HEK293 (cell line): ENCODE measurements around the gene MAGI1.

Source experiments
- CTCF ChIA-PET: fragments of 350-600 bp; formaldehyde crosslinking; extraction: SDS; loops from one replicate; lab custom pipeline; 2021; ENCODE audit warnings: antibody characterized with exemption; lab: Yijun Ruan, JAX
- POLR2A ChIA-PET: fragments of 300-600 bp; formaldehyde crosslinking; extraction: SDS; loops from one replicate; lab custom pipeline; 2020; ENCODE audit warnings: antibody characterized with exemption, inconsistent platforms; lab: Yijun Ruan, JAX
- H3K27ac ChIP-seq: fragments of 200-500 bp; sonication (Bioruptor generic); 2 replicates; pipeline ENCODE4 v1.5.1; 2014; ENCODE audit warnings: low read depth, low read length, control low read depth, inconsistent platforms; ENCODE audit errors: extremely low read depth
- H3K36me3 ChIP-seq, 2 experiments: fragments of 200-500 bp in 1 of 2; sonication (Bioruptor generic) in 1 of 2; 1 replicate in 1 of 2; 2 replicates in 1 of 2; pipeline ENCODE4 v1.5.1; 2014 to 2017; ENCODE audit warnings: inconsistent platforms in 2 of 2, low read length in 2 of 2; ENCODE audit not compliant: control insufficient read depth in 2 of 2, insufficient read depth in 1 of 2
- H3K4me1 ChIP-seq: fragments of 200-500 bp; sonication (Bioruptor generic); 2 replicates; pipeline ENCODE4 v1.5.1; 2014; ENCODE audit warnings: mild to moderate bottlenecking, low read length, inconsistent platforms; ENCODE audit not compliant: control insufficient read depth, insufficient read depth
- H3K4me3 ChIP-seq: 2 replicates; pipeline ENCODE4 v1.5.1; 2011; ENCODE audit warnings: low read depth, mild to moderate bottlenecking, control low read depth, low read length, moderate library complexity
- H3K9me3 ChIP-seq: fragments of 200-500 bp; sonication (Bioruptor generic); 2 replicates; pipeline ENCODE4 v1.5.1; 2014; ENCODE audit warnings: low read depth, low read length, inconsistent platforms; ENCODE audit not compliant: control insufficient read depth, insufficient read depth
- GLI4 ChIP-seq: fragments of 450-650 bp; formaldehyde crosslinking; IDR thresholded peaks from 2 replicates; pipeline ENCODE4 v1.5.1; 2016; ENCODE audit warnings: missing biosample characterization, missing genetic modification characterization
- HOXA7 ChIP-seq: sonication (generic); formaldehyde crosslinking; IDR thresholded peaks from 2 replicates; pipeline ENCODE4 v1.8.1; 2022; ENCODE audit warnings: missing genetic modification reagents, borderline replicate concordance
- MEIS1 ChIP-seq: sonication (generic); formaldehyde crosslinking; IDR thresholded peaks from 2 replicates; pipeline ENCODE4 v1.8.1; 2022; ENCODE audit warnings: missing genetic modification reagents, mild to moderate bottlenecking, borderline replicate concordance
- OSR2 ChIP-seq: fragments of 450-650 bp; formaldehyde crosslinking; IDR thresholded peaks from 2 replicates; pipeline ENCODE4 v1.5.1; 2016; ENCODE audit warnings: missing biosample characterization, missing genetic modification characterization
- ZBTB48 ChIP-seq: fragments of 450-650 bp; formaldehyde crosslinking; IDR thresholded peaks from 2 replicates; pipeline ENCODE4 v1.5.1; 2016; ENCODE audit warnings: missing biosample characterization, missing genetic modification characterization
- ZFP3 ChIP-seq: fragments of 450-650 bp; formaldehyde crosslinking; IDR thresholded peaks from 2 replicates; pipeline ENCODE4 v1.5.1; 2016; ENCODE audit warnings: low read depth, missing biosample characterization, missing genetic modification characterization
- ZNF202 ChIP-seq: fragments of 450-650 bp; formaldehyde crosslinking; IDR thresholded peaks from 2 replicates; pipeline ENCODE4 v1.5.1; 2016; ENCODE audit warnings: missing biosample characterization, missing genetic modification characterization, borderline replicate concordance
- ZNF239 ChIP-seq: fragments of 450-650 bp; formaldehyde crosslinking; IDR thresholded peaks from 2 replicates; pipeline ENCODE4 v1.5.1; 2016; ENCODE audit warnings: missing biosample characterization, missing genetic modification characterization
- ZNF311 ChIP-seq: fragments of 450-650 bp; formaldehyde crosslinking; IDR thresholded peaks from 2 replicates; pipeline ENCODE4 v1.5.1; 2017; ENCODE audit warnings: missing biosample characterization, missing genetic modification characterization, borderline replicate concordance
- ZNF335 ChIP-seq: fragments of 450-650 bp; formaldehyde crosslinking; conservative IDR thresholded peaks from 2 replicates; pipeline ENCODE4 v1.5.1; 2016; ENCODE audit warnings: missing biosample characterization, missing genetic modification characterization
- ZNF354C ChIP-seq: fragments of 450-650 bp; formaldehyde crosslinking; IDR thresholded peaks from 2 replicates; pipeline ENCODE4 v1.5.1; 2016; ENCODE audit warnings: missing biosample characterization, missing genetic modification characterization, low read depth, borderline replicate concordance
- ZNF544 ChIP-seq: fragments of 450-650 bp; formaldehyde crosslinking; IDR thresholded peaks from 2 replicates; pipeline ENCODE4 v1.5.0; 2017; ENCODE audit warnings: missing biosample characterization, missing genetic modification characterization
- ZNF571 ChIP-seq: fragments of 450-650 bp; formaldehyde crosslinking; IDR thresholded peaks from 2 replicates; pipeline ENCODE4 v1.5.0; 2017; ENCODE audit warnings: missing biosample characterization, missing genetic modification characterization
- ZNF621 ChIP-seq: fragments of 450-650 bp; formaldehyde crosslinking; IDR thresholded peaks from 2 replicates; pipeline ENCODE4 v1.5.1; 2017; ENCODE audit warnings: missing biosample characterization, missing genetic modification characterization
- ZNF670 ChIP-seq: fragments of 450-650 bp; formaldehyde crosslinking; IDR thresholded peaks from 2 replicates; pipeline ENCODE4 v1.5.1; 2016; ENCODE audit warnings: missing biosample characterization, missing genetic modification characterization, low read depth
- TF ChIP-seq, protein P1 (sequence below): fragments of 450-650 bp; formaldehyde crosslinking; IDR thresholded peaks from 2 replicates; pipeline ENCODE4 v1.5.1; 2017; ENCODE audit warnings: missing biosample characterization, missing genetic modification characterization
- TF ChIP-seq, protein P2 (sequence below): fragments of 450-650 bp; formaldehyde crosslinking; IDR thresholded peaks from 2 replicates; pipeline ENCODE4 v1.5.1; 2016; ENCODE audit warnings: missing biosample characterization, missing genetic modification characterization
- TF ChIP-seq, protein P3 (sequence below): fragments of 450-650 bp; formaldehyde crosslinking; optimal IDR thresholded peaks from 2 replicates; pipeline ENCODE3; 2016; ENCODE audit warnings: missing biosample characterization, mild to moderate bottlenecking, missing genetic modification characterization
- TF ChIP-seq, protein P4 (sequence below): fragments of 450-650 bp; formaldehyde crosslinking; IDR thresholded peaks from 2 replicates; pipeline ENCODE4 v1.5.1; 2017; ENCODE audit warnings: missing biosample characterization, missing genetic modification characterization
- TF ChIP-seq, protein P5 (sequence below): fragments of 450-650 bp; IDR thresholded peaks from 2 replicates; pipeline ENCODE4 v1.5.1; 2018; ENCODE audit warnings: missing biosample characterization, missing genetic modification characterization

MAGI1 gene

DNA sequence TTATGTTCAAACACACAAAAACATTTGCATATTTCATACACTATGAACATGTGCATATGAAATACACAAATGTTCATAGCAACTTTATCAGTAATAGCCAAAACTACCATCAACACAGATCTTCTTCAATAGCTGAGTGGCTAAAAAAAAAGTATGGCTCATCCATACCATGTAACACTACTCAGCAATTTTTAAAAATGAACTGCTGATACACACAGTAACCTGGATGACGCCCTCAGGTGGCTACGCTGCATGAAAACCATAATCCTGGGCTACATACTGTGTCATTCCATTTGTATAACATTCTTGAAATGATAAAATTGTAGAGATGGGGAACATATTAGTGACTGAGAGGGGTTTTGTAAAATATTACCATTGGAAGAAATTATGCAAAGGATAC, 243.6 kb downstream of the MAGI1 start:
- H3K4me3 ChIP-seq = no peak overlapping the region
- POLR2A ChIA-PET = no interaction called here
- no peaks in the 10 kb centered on the region for H3K9me3 ChIP-seq
- CTCF ChIA-PET = no interaction called here
- TF ChIP-seq HOXA7 (CRISPR knock-in tag) (no peak), GLI4 (tag by site-specific recombination) (no peak), ZNF354C (tag by site-specific recombination) (no peak), ZNF335 (tag by site-specific recombination) (no peak), ZNF311 (no peak), ZNF239 (no peak)
- TF ChIP-seq, protein P1, sequence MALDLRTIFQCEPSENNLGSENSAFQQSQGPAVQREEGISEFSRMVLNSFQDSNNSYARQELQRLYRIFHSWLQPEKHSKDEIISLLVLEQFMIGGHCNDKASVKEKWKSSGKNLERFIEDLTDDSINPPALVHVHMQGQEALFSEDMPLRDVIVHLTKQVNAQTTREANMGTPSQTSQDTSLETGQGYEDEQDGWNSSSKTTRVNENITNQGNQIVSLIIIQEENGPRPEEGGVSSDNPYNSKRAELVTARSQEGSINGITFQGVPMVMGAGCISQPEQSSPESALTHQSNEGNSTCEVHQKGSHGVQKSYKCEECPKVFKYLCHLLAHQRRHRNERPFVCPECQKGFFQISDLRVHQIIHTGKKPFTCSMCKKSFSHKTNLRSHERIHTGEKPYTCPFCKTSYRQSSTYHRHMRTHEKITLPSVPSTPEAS (tag by site-specific recombination) = no peak
- TF ChIP-seq, protein P2, sequence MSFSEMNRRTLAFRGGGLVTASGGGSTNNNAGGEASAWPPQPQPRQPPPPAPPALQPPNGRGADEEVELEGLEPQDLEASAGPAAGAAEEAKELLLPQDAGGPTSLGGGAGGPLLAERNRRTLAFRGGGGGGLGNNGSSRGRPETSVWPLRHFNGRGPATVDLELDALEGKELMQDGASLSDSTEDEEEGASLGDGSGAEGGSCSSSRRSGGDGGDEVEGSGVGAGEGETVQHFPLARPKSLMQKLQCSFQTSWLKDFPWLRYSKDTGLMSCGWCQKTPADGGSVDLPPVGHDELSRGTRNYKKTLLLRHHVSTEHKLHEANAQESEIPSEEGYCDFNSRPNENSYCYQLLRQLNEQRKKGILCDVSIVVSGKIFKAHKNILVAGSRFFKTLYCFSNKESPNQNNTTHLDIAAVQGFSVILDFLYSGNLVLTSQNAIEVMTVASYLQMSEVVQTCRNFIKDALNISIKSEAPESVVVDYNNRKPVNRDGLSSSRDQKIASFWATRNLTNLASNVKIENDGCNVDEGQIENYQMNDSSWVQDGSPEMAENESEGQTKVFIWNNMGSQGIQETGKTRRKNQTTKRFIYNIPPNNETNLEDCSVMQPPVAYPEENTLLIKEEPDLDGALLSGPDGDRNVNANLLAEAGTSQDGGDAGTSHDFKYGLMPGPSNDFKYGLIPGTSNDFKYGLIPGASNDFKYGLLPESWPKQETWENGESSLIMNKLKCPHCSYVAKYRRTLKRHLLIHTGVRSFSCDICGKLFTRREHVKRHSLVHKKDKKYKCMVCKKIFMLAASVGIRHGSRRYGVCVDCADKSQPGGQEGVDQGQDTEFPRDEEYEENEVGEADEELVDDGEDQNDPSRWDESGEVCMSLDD (tag by site-specific recombination) = no peak
- TF ChIP-seq, protein P3, sequence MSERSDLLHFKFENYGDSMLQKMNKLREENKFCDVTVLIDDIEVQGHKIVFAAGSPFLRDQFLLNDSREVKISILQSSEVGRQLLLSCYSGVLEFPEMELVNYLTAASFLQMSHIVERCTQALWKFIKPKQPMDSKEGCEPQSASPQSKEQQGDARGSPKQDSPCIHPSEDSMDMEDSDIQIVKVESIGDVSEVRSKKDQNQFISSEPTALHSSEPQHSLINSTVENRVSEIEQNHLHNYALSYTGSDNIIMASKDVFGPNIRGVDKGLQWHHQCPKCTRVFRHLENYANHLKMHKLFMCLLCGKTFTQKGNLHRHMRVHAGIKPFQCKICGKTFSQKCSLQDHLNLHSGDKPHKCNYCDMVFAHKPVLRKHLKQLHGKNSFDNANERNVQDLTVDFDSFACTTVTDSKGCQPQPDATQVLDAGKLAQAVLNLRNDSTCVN (tag by site-specific recombination) = no peak
- peaks cover 5% of the 10 kb centered on the region; the same call in 1 of the 2 replicates for H3K4me1 ChIP-seq
- H3K36me3 ChIP-seq = no peaks in the 10 kb centered on the region
- no peak overlapping the region for H3K27ac ChIP-seq

DNA sequence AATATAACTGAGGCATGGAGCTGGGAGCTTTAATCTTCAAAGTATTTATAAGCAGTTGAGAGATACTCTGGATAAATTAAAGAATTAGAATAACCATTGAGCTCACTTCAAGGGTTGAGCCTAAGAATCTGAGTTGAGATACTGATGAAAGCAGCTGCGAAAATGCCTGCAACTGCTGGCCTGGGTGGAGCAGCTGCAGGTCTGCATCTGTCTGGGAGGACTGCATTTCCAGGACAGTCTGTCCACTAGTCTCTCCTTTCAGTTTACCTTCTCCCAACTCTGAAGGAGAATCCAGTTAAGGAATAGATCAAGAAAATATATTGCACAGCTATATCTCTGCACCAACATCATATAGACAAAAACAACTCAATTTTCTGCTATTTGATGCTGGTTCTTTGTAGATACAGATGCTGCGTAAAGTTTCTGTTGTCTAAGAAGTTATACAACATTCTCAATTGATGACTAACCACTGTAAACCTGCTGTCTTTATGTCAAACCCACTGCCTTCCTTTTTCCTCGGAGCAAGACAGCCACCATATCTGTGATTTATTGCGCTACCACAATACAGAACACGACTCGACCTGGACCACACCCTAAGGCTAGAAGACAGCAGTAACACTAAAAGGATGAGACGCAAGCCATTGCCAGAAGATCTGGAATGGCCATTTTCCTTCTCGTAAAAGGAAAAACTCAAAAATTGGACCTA, 245.1 kb downstream of the MAGI1 start:
- H3K9me3 ChIP-seq = no peaks in the 10 kb centered on the region
- H3K27ac ChIP-seq = no peak overlapping the region
- no peaks in the 10 kb centered on the region for H3K36me3 ChIP-seq
- peaks cover 5% of the 10 kb centered on the region; the same call in 1 of the 2 replicates for H3K4me1 ChIP-seq
- no peak overlapping the region for H3K4me3 ChIP-seq
- ChIA-PET POLR2A (no interaction called here), CTCF (interaction anchor here (1.1 to 1.4 kb wide), 2 partner anchors 121 to 248 kb away, joined by 3 to 4 read pairs; no protein-coding TSS in a partner anchor)
- peak; percentile 91; the same call in 1 of the 2 replicates for TF ChIP-seq MEIS1 (CRISPR knock-in tag)
- TF ChIP-seq ZNF202 (tag by site-specific recombination) = no peak

DNA sequence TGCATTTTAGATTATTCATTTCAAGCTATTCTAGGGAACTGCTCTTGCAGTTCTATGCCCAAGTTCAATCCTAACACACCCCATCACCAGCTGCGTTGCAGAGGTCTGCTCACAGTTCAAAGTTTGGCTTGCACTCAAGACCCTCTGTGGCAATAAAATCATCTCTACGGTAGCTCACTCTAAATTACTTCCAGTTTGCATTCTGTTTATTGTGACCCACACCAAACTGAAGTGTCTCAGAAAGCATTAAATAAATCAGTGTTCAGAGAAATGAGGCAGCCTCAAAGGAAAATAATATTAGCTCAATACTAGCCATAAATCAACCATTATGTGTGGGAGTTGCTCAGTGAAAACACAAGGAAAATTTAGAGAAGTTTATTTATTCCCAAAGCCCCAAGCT, 250.3 kb downstream of the MAGI1 start:
- Histone ChIP-seq H3K36me3 (no peaks in the 10 kb centered on the region), H3K9me3 (no peaks in the 10 kb centered on the region), H3K27ac (no peak overlapping the region), H3K4me3 (no peak overlapping the region), H3K4me1 (peaks cover 6% of the 10 kb centered on the region)
- POLR2A ChIA-PET = no interaction called here
- CTCF ChIA-PET = interaction anchor here (0.6 to 1.4 kb wide), 4 partner anchors 349 to 1257 kb away, joined by 3 to 5 read pairs (median 3); no protein-coding TSS in a partner anchor
- TF ChIP-seq ZBTB48 (no peak), OSR2 (tag by site-specific recombination) (0 out of 2 replicates have a peak, but pooled peaks have one; percentile 23), ZNF670 (tag by site-specific recombination) (no peak), ZNF621 (tag by site-specific recombination) (no peak), ZNF571 (no peak), ZNF544 (tag by site-specific recombination) (no peak), ZNF202 (tag by site-specific recombination) (no peak), ZFP3 (tag by site-specific recombination) (no peak)
- TF ChIP-seq, protein P4, sequence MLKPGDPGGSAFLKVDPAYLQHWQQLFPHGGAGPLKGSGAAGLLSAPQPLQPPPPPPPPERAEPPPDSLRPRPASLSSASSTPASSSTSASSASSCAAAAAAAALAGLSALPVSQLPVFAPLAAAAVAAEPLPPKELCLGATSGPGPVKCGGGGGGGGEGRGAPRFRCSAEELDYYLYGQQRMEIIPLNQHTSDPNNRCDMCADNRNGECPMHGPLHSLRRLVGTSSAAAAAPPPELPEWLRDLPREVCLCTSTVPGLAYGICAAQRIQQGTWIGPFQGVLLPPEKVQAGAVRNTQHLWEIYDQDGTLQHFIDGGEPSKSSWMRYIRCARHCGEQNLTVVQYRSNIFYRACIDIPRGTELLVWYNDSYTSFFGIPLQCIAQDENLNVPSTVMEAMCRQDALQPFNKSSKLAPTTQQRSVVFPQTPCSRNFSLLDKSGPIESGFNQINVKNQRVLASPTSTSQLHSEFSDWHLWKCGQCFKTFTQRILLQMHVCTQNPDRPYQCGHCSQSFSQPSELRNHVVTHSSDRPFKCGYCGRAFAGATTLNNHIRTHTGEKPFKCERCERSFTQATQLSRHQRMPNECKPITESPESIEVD (tag by site-specific recombination) = peak; percentile 28; the same call in 1 of the 2 replicates
- TF ChIP-seq, protein P5, sequence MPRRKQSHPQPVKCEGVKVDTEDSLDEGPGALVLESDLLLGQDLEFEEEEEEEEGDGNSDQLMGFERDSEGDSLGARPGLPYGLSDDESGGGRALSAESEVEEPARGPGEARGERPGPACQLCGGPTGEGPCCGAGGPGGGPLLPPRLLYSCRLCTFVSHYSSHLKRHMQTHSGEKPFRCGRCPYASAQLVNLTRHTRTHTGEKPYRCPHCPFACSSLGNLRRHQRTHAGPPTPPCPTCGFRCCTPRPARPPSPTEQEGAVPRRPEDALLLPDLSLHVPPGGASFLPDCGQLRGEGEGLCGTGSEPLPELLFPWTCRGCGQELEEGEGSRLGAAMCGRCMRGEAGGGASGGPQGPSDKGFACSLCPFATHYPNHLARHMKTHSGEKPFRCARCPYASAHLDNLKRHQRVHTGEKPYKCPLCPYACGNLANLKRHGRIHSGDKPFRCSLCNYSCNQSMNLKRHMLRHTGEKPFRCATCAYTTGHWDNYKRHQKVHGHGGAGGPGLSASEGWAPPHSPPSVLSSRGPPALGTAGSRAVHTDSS (tag by site-specific recombination) = no peak
